ENCODE data around the gene HNRNPA3. TPM values are rescaled to one million over a fixed set of nuclear protein-coding genes. Genes with fewer than 3 reads are reported as not detected.
A peak's percentile ranks its signal among the peaks of the same experiment; 100 is the strongest.

HNRNPA3 gene
- total and polyA plus RNA-seq, 10 of the 15 experiments (the other 5 are each of a cell fraction or from before 2014, with no cell fraction given): 40.4 to 343 (median 206) TPM

GRCh38 chr2:177270531-177270930, 57.9 kb downstream of the HNRNPA3 start (continued):
- TF ChIP-seq IKZF2 (IDR thresholded peaks at IDR 0.05): no peak

GRCh38 chr2:177271981-177272666, 59.5 kb downstream of the HNRNPA3 start:
- Histone ChIP-seq H3K9ac (ENCODE audit: control insufficient read depth, insufficient read depth, low read length) (no peak overlapping the region), H3K27ac (ENCODE audit: control insufficient read depth, insufficient read depth) (no peak overlapping the region), H3K4me1 (ENCODE audit: control insufficient read depth, insufficient read depth, low read length) (no peaks in the 10 kb centered on the region; the same call in 1 of the 2 replicates), H4K20me1 (ENCODE audit: control insufficient read depth, insufficient read depth) (no peaks in the 10 kb centered on the region), H2AFZ (ENCODE audit: control insufficient read depth, low read depth, low read length) (0 out of 2 replicates have a peak overlapping the region, but pooled peaks have one; percentile 3), H3K36me3 (ENCODE audit: control insufficient read depth in 2 of 2, insufficient read depth in 2 of 2, low read length in 1 of 2) (no peaks in the 10 kb centered on the region), H3K4me3 (no peak overlapping the region), H3K9me3 (replicated peaks; ENCODE audit: control insufficient read depth, insufficient read depth, low read length) (no peaks in the 10 kb centered on the region), H3K4me2 (ENCODE audit: control insufficient read depth, insufficient read depth) (no peak overlapping the region), H3K27me3 (replicated peaks in 1 of 2; ENCODE audit: control insufficient read depth in 2 of 2, insufficient read depth in 2 of 2, low read length in 1 of 2) (no peaks in the 10 kb centered on the region), H3K79me2 (ENCODE audit: control insufficient read depth, insufficient read depth, low read length) (no peaks in the 10 kb centered on the region)
- in situ Hi-C loops (cut with MboI) (no loop called here), intact Hi-C loops (cut with micrococcal nuclease; ENCODE audit: unreplicated experiment) (no loop called here)
- ChIA-PET CTCF (interaction anchor here (1.0 to 14.2 kb wide), 6 partner anchors 8 to 109 kb away, joined by 3 to 213 read pairs (median 12); partner anchors contain the start of gene NFE2L2), SMC1A (ENCODE audit: uncharacterized antibody, unreplicated experiment) (interaction anchor here (0.5 to 2.9 kb wide), 11 partner anchors 8 to 172 kb away, joined by 3 to 17 read pairs (median 5); partner anchors contain the start of gene NFE2L2), RAD21 (ENCODE audit: unreplicated experiment) (interaction anchor here (1.0 to 2.5 kb wide), 5 partner anchors 8 to 106 kb away, joined by 3 to 10 read pairs (median 9); partner anchors contain the start of gene NFE2L2), POLR2A (interaction anchor here (1.0 to 1.3 kb wide), 5 partner anchors 9 to 77 kb away, joined by 3 to 8 read pairs (median 3); no protein-coding TSS in a partner anchor)
- no TSS peak for BruUV-seq (replicated peaks)
- DNase-seq (ENCODE audit: low read depth, low spot score) (no peak), FAIRE-seq (no peak), ATAC-seq (peak; percentile 71)
- WGBS (ENCODE audit: insufficient coverage, insufficient replicate concordance, low lambda C conversion rate, missing lambda C conversion rate): 96% methylated on average over 1 of the region's 1 CpG
- TF ChIP-seq PAX5 (IDR thresholded peaks at IDR 0.05; ENCODE audit: borderline replicate concordance, low read depth, low read length): no peak
- no peak for TF ChIP-seq EED (IDR thresholded peaks at IDR 0.05; ENCODE audit: low read depth)
- no peak for TF ChIP-seq USF2 (IDR thresholded peaks at IDR 0.05; ENCODE audit: borderline replicate concordance, low read depth, low read length)
- no peak for TF ChIP-seq ZBTB40 (IDR thresholded peaks at IDR 0.05; ENCODE audit: borderline replicate concordance)
- TF ChIP-seq MEF2A (IDR thresholded peaks at IDR 0.05; ENCODE audit: insufficient read depth, low read depth, low read length): no peak
- no peak for TF ChIP-seq RAD21 (IDR thresholded peaks at IDR 0.05; ENCODE audit: insufficient read depth, low read depth, low read length)
- no peak for TF ChIP-seq CTCF (IDR thresholded peaks at IDR 0.05 in 2 of 3, conservative IDR thresholded peaks at IDR 0.05 in 1 of 3; ENCODE audit: control insufficient read depth in 2 of 3, extremely low read depth in 1 of 3, insufficient read depth in 1 of 3, low read depth in 3 of 3, low read length in 3 of 3)
- TF ChIP-seq SUPT20H (IDR thresholded peaks at IDR 0.05; ENCODE audit: borderline replicate concordance, control insufficient read depth, low read depth, low read length): no peak
- no peak for TF ChIP-seq CBFB (IDR thresholded peaks at IDR 0.05; ENCODE audit: low read depth)
- no peak for TF ChIP-seq LARP7 (IDR thresholded peaks at IDR 0.05)
- no peak for TF ChIP-seq CHD2 (IDR thresholded peaks at IDR 0.05; ENCODE audit: borderline replicate concordance, low read depth, low read length)
